ENCODE measurements around the gene HSPBAP1. TPM values are rescaled to one million over a fixed set of nuclear protein-coding genes. Genes with fewer than 3 reads are reported as not detected.

Gene HSPBAP1
- total RNA-seq, 1 experiment from 2014 or later: 9.8 TPM

- no peak for TF ChIP-seq CTCF (conservative IDR thresholded peaks at IDR 0.05)
- H3K4ac ChIP-seq (ENCODE audit: low read depth, low read length): no peak overlapping the region
- H3K4me1 ChIP-seq (ENCODE audit: insufficient read depth, low read length): no peaks in the 10 kb centered on the region
- Mint-ChIP-seq H3K27me3 (ENCODE audit: low read depth) (no peaks in the 10 kb centered on the region), H3K4me1 (peaks cover 9 to 15% of the 10 kb centered on the region in 2 experiments), H3K9me3 (no peaks in the 10 kb centered on the region), H3K4me3 (no peak overlapping the region), H3K36me3 (ENCODE audit: insufficient read depth in 1 of 3, low read depth in 3 of 3) (peaks cover 0 to 6% (median 0%) of the 10 kb centered on the region in 3 experiments; a peak in 2 of 7 replicates), H3K27ac (no peak overlapping the region)
- no peak overlapping the region for H2BK15ac ChIP-seq (ENCODE audit: low read depth, low read length)
- H3T11ph ChIP-seq (ENCODE audit: low read length): no peak overlapping the region
- no CpG with 5 or more reads among the region's 1 CpG for WGBS (ENCODE audit: extremely low coverage, insufficient read length, low lambda C conversion rate)
- no peak overlapping the region for H4K8ac ChIP-seq (replicated peaks; ENCODE audit: insufficient read length, low read depth, low read length)
- no peaks in the 10 kb centered on the region for H4K20me1 ChIP-seq (ENCODE audit: control insufficient read depth, insufficient read depth, insufficient read length)
- no peak for DNase-seq
- H2AFZ ChIP-seq (ENCODE audit: low read length): no peak overlapping the region
- no peak overlapping the region for H3K9ac ChIP-seq (ENCODE audit: extremely low read depth, insufficient read length, low read length)
- no peak overlapping the region for H3K23ac ChIP-seq (ENCODE audit: insufficient read length, low read depth, low read length)
- H3K27ac ChIP-seq (ENCODE audit: insufficient read length, low read depth, low read length): no peak overlapping the region
- H3K4me2 ChIP-seq (ENCODE audit: insufficient read depth, insufficient read length, low read length): no peak overlapping the region
- no peak overlapping the region for H4K5ac ChIP-seq (ENCODE audit: insufficient read length, low read depth, low read length)
- no peak overlapping the region for H3K14ac ChIP-seq (ENCODE audit: insufficient read depth, low read length)
- no peaks in the 10 kb centered on the region for H3K79me2 ChIP-seq (ENCODE audit: insufficient read depth, low read length)
- H3K56ac ChIP-seq (ENCODE audit: insufficient read length, low read depth, low read length): no peak overlapping the region
- no peak overlapping the region for H4K91ac ChIP-seq (ENCODE audit: insufficient read length, low read depth, low read length)
- H2BK120ac ChIP-seq (ENCODE audit: low read depth, low read length, poor library complexity, severe bottlenecking): no peak overlapping the region
- no peak overlapping the region for H2BK12ac ChIP-seq (ENCODE audit: insufficient read length, low read depth, low read length)
- no peaks in the 10 kb centered on the region for H3K27me3 ChIP-seq (ENCODE audit: insufficient read depth, low read length)
- no peak overlapping the region for H2BK20ac ChIP-seq (ENCODE audit: low read depth, low read length, poor library complexity, severe bottlenecking)
- no peaks in the 10 kb centered on the region for H3K23me2 ChIP-seq (ENCODE audit: insufficient read length, low read depth, low read length, poor library complexity, severe bottlenecking)
- H2BK5ac ChIP-seq (ENCODE audit: insufficient read length, low read length): no peak overlapping the region
- H2AK5ac ChIP-seq (ENCODE audit: insufficient read length, low read length): no peak overlapping the region
- H3K9me3 ChIP-seq (ENCODE audit: control insufficient read depth, low read depth, low read length): no peaks in the 10 kb centered on the region
- H3K18ac ChIP-seq (ENCODE audit: insufficient read length, low read depth, low read length): no peak overlapping the region
- no peaks in the 10 kb centered on the region for H3K79me1 ChIP-seq (ENCODE audit: insufficient read depth, low read depth, low read length, poor library complexity, severe bottlenecking)
These were observed 20.8 kb downstream of the HSPBAP1 start for GRCh38 chr3:122772827-122773226.

Measured in H9 (cell line).